Measurements from ENCODE around the gene PBX2. TPM values are rescaled to one million over a fixed set of nuclear protein-coding genes. Genes with fewer than 3 reads are reported as not detected.

Gene PBX2
- 50.6 TPM for polyA plus RNA-seq (2012; ENCODE audit: missing spikeins)

GRCh38 chr6:32190054-32190851 lies at the start of gene PBX2:
PBX2 (minus strand) TSS chr6:32190202; CDS start chr6:32189915, 287 bp downstream.
- TF ChIP-seq POLR2A (IDR thresholded peaks at IDR 0.05; ENCODE audit: low read depth, low read length) (peak; percentile 60), POLR2AphosphoS5 (IDR thresholded peaks at IDR 0.05; ENCODE audit: low read depth, low read length) (peak; percentile 48; the same call in 1 of the 2 replicates), TAF1 (IDR thresholded peaks at IDR 0.05; ENCODE audit: borderline replicate concordance, low read depth, low read length) (no peak)
- DNase-seq (ENCODE audit: insufficient read length) (peak; percentile 85), FAIRE-seq (peak; percentile 87)

GRCh38 chr6:32239462-32239861 lies 49.5 kb upstream of the PBX2 start:
- TF ChIP-seq POLR2AphosphoS5 (IDR thresholded peaks at IDR 0.05; ENCODE audit: low read depth, low read length): no peak
- no peak for TF ChIP-seq TAF1 (IDR thresholded peaks at IDR 0.05; ENCODE audit: borderline replicate concordance, low read depth, low read length)
- TF ChIP-seq POLR2A (IDR thresholded peaks at IDR 0.05; ENCODE audit: low read depth, low read length): no peak
- DNase-seq (ENCODE audit: insufficient read length): no peak
- no peak for FAIRE-seq

DNA sequence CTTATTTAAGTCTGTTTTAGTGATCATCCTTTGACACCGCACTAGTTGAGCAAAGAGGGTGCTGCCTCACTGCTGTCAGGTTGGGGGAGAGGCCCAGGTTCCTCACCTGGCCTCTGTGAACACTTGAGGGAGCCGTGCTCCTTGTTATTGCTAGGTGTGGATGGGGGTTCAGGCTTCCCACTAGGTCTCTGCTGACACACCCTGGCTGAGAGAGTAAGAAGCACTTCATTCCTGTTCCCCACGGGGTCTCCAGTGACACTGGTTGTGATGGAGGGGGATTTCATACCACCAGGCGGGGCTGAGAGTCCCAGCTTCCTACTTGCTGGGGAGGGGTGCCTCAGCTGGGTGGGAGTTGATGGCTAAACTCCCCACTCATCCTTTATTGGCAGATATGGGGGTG lies 44.9 kb upstream of the PBX2 start:
- no peak for DNase-seq (ENCODE audit: insufficient read length)
- TF ChIP-seq POLR2A (IDR thresholded peaks at IDR 0.05; ENCODE audit: low read depth, low read length) (no peak), TAF1 (IDR thresholded peaks at IDR 0.05; ENCODE audit: borderline replicate concordance, low read depth, low read length) (no peak), POLR2AphosphoS5 (IDR thresholded peaks at IDR 0.05; ENCODE audit: low read depth, low read length) (no peak)
- no peak for FAIRE-seq

DNA sequence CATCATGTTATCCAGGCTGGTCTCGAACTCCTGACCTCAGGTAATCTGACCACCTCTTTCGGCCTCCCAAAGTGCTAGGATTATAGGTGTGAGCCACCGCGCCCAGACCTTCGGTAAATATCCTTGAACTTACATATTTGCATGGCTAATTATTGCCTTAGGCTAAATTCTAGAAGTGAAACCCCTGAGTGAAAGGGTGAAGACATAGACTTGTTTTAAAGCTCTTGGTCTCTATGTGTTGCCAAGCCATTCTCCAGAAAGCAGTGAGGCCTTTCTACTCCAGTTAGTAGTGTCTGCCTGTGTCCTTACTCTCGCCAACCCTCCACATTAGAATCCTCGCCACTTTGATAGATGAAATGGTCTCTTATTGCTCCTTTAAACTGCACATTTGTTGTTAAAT lies 36.4 kb upstream of the PBX2 start:
- TF ChIP-seq POLR2AphosphoS5 (IDR thresholded peaks at IDR 0.05; ENCODE audit: low read depth, low read length): no peak
- TF ChIP-seq TAF1 (IDR thresholded peaks at IDR 0.05; ENCODE audit: borderline replicate concordance, low read depth, low read length): no peak
- no peak for DNase-seq (ENCODE audit: insufficient read length)
- peak; percentile 50 for FAIRE-seq

- no peak for TF ChIP-seq POLR2A (IDR thresholded peaks at IDR 0.05; ENCODE audit: low read depth, low read length)
- TF ChIP-seq POLR2AphosphoS5 (IDR thresholded peaks at IDR 0.05; ENCODE audit: low read depth, low read length): no peak
- TF ChIP-seq TAF1 (IDR thresholded peaks at IDR 0.05; ENCODE audit: borderline replicate concordance, low read depth, low read length): no peak
- DNase-seq (ENCODE audit: insufficient read length): no peak
- FAIRE-seq: no peak
Measured at GRCh38 chr6:32224696-32225095, 34.7 kb upstream of the PBX2 start.

DNA sequence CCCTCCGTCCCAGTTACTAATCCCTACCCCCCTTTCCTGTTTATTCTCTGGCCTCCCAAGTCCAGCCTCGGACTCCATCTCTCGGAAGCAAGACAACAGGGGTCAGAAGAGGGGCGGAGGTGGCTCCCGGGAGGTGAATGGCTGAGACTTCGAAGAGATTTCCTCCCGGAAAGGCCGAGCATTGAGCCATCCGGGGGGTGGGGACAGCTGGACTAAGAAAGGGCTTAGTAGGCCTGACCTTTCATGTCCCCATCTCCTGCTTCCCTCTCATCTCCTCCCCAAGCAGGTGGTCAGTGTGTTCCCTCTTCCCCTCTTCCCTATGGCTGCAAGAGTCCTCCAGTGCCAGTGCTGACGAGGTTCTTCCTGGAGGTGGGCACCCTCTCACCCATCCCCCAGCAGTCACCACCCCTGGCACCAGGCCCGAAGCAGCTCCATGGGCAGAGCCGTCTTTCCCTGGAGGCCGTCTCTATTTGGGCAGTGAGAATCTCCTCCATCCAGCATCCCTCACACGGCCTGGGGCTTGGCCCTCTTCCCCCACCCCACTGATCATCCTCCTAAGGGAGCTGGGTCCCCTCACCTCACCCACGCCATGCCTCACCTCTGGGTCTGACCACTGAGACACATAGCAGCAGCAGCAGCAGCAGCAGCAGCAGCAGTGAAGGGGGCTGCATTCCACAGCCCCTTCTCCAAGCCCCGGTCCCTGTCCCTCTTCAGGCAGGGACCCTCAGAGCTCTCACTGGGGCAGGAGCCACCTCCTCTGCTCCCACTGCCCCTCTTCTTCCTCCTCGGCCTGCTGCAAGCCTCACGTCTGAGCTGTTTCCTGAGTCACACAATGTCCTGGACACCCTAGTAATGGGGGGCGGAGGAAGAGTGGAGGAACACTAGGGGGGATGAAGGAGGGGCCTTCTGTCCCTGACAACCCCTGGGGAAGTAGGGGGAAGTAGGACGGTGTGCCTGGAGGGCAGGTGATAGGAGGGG lies 33.5 kb upstream of the PBX2 start, which contains the start of gene NOTCH4:
TSS of gene NOTCH4 (minus strand) at position 810 of the 978 bp plus-strand sequence. CDS start at position 671, 139 bp downstream.
- TF ChIP-seq POLR2A (IDR thresholded peaks at IDR 0.05; ENCODE audit: low read depth, low read length): no peak
- TF ChIP-seq POLR2AphosphoS5 (IDR thresholded peaks at IDR 0.05; ENCODE audit: low read depth, low read length): no peak
- no peak for TF ChIP-seq TAF1 (IDR thresholded peaks at IDR 0.05; ENCODE audit: borderline replicate concordance, low read depth, low read length)
- FAIRE-seq (no peak), DNase-seq (ENCODE audit: insufficient read length) (no peak)

DNA sequence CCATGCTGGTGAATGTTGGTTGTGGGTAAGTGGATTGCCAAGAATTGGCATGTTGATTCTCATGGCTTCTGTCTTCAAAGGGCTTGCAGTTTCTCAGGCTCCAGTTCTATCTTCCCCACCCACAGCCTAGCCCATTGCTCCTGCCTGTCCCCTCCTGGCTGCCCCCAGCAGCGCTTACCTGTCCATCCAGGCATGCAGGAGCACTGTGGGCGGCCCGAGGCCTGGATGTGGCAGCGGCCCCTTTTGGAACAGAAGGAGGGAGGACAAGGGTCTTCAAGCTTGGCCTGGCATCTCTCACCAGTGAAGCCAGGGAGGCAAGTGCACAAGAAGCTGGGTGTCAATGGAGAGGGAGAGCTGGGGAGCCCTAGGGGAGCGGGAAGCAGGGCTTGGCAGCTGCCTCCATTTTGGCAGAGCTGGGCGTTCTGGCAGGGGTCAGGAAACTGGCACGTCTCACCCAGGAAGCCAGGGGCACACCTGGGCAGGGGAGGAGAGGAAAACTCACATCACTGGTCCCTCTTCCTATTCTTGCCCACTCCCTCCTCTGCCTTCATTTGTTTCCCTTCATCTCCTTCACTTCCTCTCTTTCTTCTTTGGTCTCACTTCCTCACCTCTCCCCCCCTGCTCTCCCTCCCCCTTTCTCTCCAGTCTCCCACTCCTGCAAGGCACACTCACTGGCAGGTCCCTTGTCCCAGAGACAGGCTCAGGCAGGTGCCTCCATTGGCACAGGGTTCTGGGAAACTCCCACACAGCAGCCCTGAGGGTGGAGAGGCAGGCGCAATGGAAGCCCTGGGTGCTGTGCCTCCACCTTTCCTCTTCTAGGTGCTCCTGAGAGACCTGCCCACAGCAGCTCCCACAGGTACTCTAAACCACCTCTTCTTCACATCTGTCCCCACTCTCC lies 32.6 kb upstream of the PBX2 start:
- no peak for FAIRE-seq
- no peak for TF ChIP-seq TAF1 (IDR thresholded peaks at IDR 0.05; ENCODE audit: borderline replicate concordance, low read depth, low read length)
- TF ChIP-seq POLR2A (IDR thresholded peaks at IDR 0.05; ENCODE audit: low read depth, low read length): no peak
- TF ChIP-seq POLR2AphosphoS5 (IDR thresholded peaks at IDR 0.05; ENCODE audit: low read depth, low read length): no peak
- DNase-seq (ENCODE audit: insufficient read length): no peak

DNA sequence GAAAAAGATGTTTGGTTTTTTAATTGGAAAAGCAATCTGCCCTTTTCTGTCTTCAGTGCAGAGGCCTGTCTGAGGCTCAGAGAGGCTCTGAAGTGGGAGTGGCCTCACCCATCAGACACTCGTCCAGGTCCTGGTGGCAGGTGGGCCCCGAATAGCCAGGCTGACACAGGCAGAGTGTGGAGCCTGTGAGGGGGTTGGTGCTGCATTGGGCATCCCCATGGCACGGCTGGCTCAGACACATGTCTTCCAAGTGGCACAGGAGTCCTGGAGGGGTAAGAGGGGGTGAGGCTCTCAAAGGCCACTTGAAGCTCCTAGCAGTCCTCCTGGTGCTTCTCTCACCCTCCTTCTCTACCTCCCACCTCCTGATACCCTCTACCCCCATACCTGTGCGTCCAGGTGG lies 30.0 kb upstream of the PBX2 start:
- no peak for FAIRE-seq
- no peak for DNase-seq (ENCODE audit: insufficient read length)
- TF ChIP-seq POLR2AphosphoS5 (IDR thresholded peaks at IDR 0.05; ENCODE audit: low read depth, low read length) (no peak), POLR2A (IDR thresholded peaks at IDR 0.05; ENCODE audit: low read depth, low read length) (no peak)

- DNase-seq (ENCODE audit: insufficient read length) (no peak), FAIRE-seq (no peak)
- TF ChIP-seq TAF1 (IDR thresholded peaks at IDR 0.05; ENCODE audit: borderline replicate concordance, low read depth, low read length) (no peak), POLR2AphosphoS5 (IDR thresholded peaks at IDR 0.05; ENCODE audit: low read depth, low read length) (no peak), POLR2A (IDR thresholded peaks at IDR 0.05; ENCODE audit: low read depth, low read length) (no peak)
Measured at GRCh38 chr6:32218167-32218566, 28.2 kb upstream of the PBX2 start.

- TF ChIP-seq POLR2A (IDR thresholded peaks at IDR 0.05; ENCODE audit: low read depth, low read length) (no peak), TAF1 (IDR thresholded peaks at IDR 0.05; ENCODE audit: borderline replicate concordance, low read depth, low read length) (no peak), POLR2AphosphoS5 (IDR thresholded peaks at IDR 0.05; ENCODE audit: low read depth, low read length) (no peak)
- DNase-seq (ENCODE audit: insufficient read length) (no peak), FAIRE-seq (no peak)
Measured at GRCh38 chr6:32216998-32217397, 27.0 kb upstream of the PBX2 start.
